ENCODE results near the gene CUL2.
A peak's percentile ranks its signal among the peaks of the same experiment; 100 is the strongest.

CUL2 gene

GRCh38 chr10:35129185-35129674 is 39.1 kb upstream of the CUL2 start:
- no peak for TF ChIP-seq CTCF (conservative IDR thresholded peaks at IDR 0.05; ENCODE audit: control insufficient read depth, insufficient read depth, low read depth, low read length)
- no peak overlapping the region for H3K4me3 ChIP-seq (ENCODE audit: control insufficient read depth, low read depth, low read length)
- no peak for DNase-seq (ENCODE audit: low read depth)

GRCh38 chr10:35127289-35127891 is 37.2 kb upstream of the CUL2 start:
- peak overlapping the region; percentile 84 for H3K4me3 ChIP-seq (ENCODE audit: control insufficient read depth, low read depth, low read length)
- no peak for TF ChIP-seq CTCF (conservative IDR thresholded peaks at IDR 0.05; ENCODE audit: control insufficient read depth, insufficient read depth, low read depth, low read length)
- DNase-seq (ENCODE audit: low read depth): peak; percentile 65

GRCh38 chr10:35126530-35127288 is 36.6 kb upstream of the CUL2 start, which contains the start of gene CREM:
Gene CREM, plus strand, starts transcription at chr10:35126846. Its CDS starts 10,990 bp downstream, at chr10:35137836.
- H3K4me3 ChIP-seq (ENCODE audit: control insufficient read depth, low read depth, low read length): peak within 1 kb of the TSS; percentile 84
- TF ChIP-seq CTCF (conservative IDR thresholded peaks at IDR 0.05; ENCODE audit: control insufficient read depth, insufficient read depth, low read depth, low read length): peak; percentile 58
- peak; percentile 94 for DNase-seq (ENCODE audit: low read depth)

GRCh38 chr10:35126062-35126529 is 36.0 kb upstream of the CUL2 start:
- H3K4me3 ChIP-seq (ENCODE audit: control insufficient read depth, low read depth, low read length): peak overlapping the region; percentile 57
- no peak for DNase-seq (ENCODE audit: low read depth)
- no peak for TF ChIP-seq CTCF (conservative IDR thresholded peaks at IDR 0.05; ENCODE audit: control insufficient read depth, insufficient read depth, low read depth, low read length)

- no peak overlapping the region for H3K4me3 ChIP-seq (ENCODE audit: control insufficient read depth, low read depth, low read length)
- no peak for DNase-seq (ENCODE audit: low read depth)
- TF ChIP-seq CTCF (conservative IDR thresholded peaks at IDR 0.05; ENCODE audit: control insufficient read depth, insufficient read depth, low read depth, low read length): no peak
Measured at GRCh38 chr10:35124540-35124939, 34.4 kb upstream of the CUL2 start.

GRCh38 chr10:35119378-35119777 is 29.2 kb upstream of the CUL2 start:
- no peak for DNase-seq (ENCODE audit: low read depth)
- TF ChIP-seq CTCF (conservative IDR thresholded peaks at IDR 0.05; ENCODE audit: control insufficient read depth, insufficient read depth, low read depth, low read length): no peak
- no peak overlapping the region for H3K4me3 ChIP-seq (ENCODE audit: control insufficient read depth, low read depth, low read length)

Data from fibroblast of mammary gland (primary cell).